GF-D8 (cell line): ENCODE results near the gene MYEF2.

Source experiments
- DNase-seq: peaks from one replicate; lab custom pipeline; 2025; lab: John Stamatoyannopoulos, UW

MYEF2 gene

GRCh38 chr15:48177766-48178647 is at the start of gene MYEF2:
Gene MYEF2 (minus strand): TSS chr15:48178295. CDS start chr15:48178237, 58 bp downstream.
- DNase-seq = no peak

- DNase-seq = no peak
Observed at GRCh38 chr15:48225771-48226170, 47.7 kb upstream of the MYEF2 start.

- no peak for DNase-seq
Observed at GRCh38 chr15:48222627-48223026, 44.5 kb upstream of the MYEF2 start.

- no peak for DNase-seq
Observed at GRCh38 chr15:48221885-48222284, 43.8 kb upstream of the MYEF2 start.

GRCh38 chr15:48221261-48221660 is 43.2 kb upstream of the MYEF2 start:
- DNase-seq = no peak

- no peak for DNase-seq
Observed at GRCh38 chr15:48205981-48206380, 27.9 kb upstream of the MYEF2 start, which contains the start of gene SLC12A1. Gene SLC12A1 (plus strand): TSS chr15:48206302. CDS start chr15:48207720, 1,418 bp downstream.

GRCh38 chr15:48202068-48202467 is 24.0 kb upstream of the MYEF2 start:
- DNase-seq = no peak

GRCh38 chr15:48191574-48192225 is 13.6 kb upstream of the MYEF2 start, which contains the start of gene CTXN2:
Gene CTXN2 (plus strand): TSS chr15:48191665. CDS start chr15:48201301, 9,636 bp downstream.
- no peak for DNase-seq

- DNase-seq = no peak
Observed at GRCh38 chr15:48190932-48191573, 13.0 kb upstream of the MYEF2 start.

GRCh38 chr15:48186271-48186670 is 8.2 kb upstream of the MYEF2 start:
- DNase-seq = no peak

GRCh38 chr15:48185529-48185928 is 7.4 kb upstream of the MYEF2 start:
- no peak for DNase-seq

- DNase-seq = no peak
Observed at GRCh38 chr15:48182749-48183148, 4.7 kb upstream of the MYEF2 start.

GRCh38 chr15:48178648-48178931 is 495 bp upstream of the MYEF2 start:
- DNase-seq = no peak

- DNase-seq = no peak
Observed at GRCh38 chr15:48177383-48177765, 721 bp downstream of the MYEF2 start.

GRCh38 chr15:48176957-48177356 is 1.1 kb downstream of the MYEF2 start:
- DNase-seq = no peak

GRCh38 chr15:48176112-48176511 is 2.0 kb downstream of the MYEF2 start:
- DNase-seq = no peak

- no peak for DNase-seq
Observed at GRCh38 chr15:48175126-48175525, 3.0 kb downstream of the MYEF2 start.

- no peak for DNase-seq
Observed at GRCh38 chr15:48170981-48171380, 7.1 kb downstream of the MYEF2 start.

GRCh38 chr15:48168616-48169015 is 9.5 kb downstream of the MYEF2 start:
- DNase-seq = no peak

GRCh38 chr15:48153526-48153925 is 24.6 kb downstream of the MYEF2 start:
- DNase-seq = no peak

GRCh38 chr15:48149858-48150257 is 28.2 kb downstream of the MYEF2 start:
- DNase-seq = no peak

- DNase-seq = no peak
Observed at GRCh38 chr15:48147358-48147757, 30.7 kb downstream of the MYEF2 start.

- no peak for DNase-seq
Observed at GRCh38 chr15:48145923-48146322, 32.2 kb downstream of the MYEF2 start.
